ENCODE measurements around the gene TEX36. TPM values are rescaled to one million over a fixed set of nuclear protein-coding genes. Genes with fewer than 3 reads are reported as not detected.
"Not testable (repeated sequence)": the region's sequence is repeated elsewhere in the genome, so short reads cannot be mapped to it uniquely, and the experiment has no call there.

The TEX36 gene
- total RNA-seq, 4 donors from 2014 or later, result not detected

- intact Hi-C loops (cut with DNase I; ENCODE audit: low total_unique reads), result no loop called here
- peak within 1 kb of the TSS; percentile 97 for H3K4me3 ChIP-seq (ENCODE audit: low read depth, poor library complexity, severe bottlenecking)
- peak in 1 of 2 donors; percentile 55 for TF ChIP-seq POLR2A (IDR thresholded peaks at IDR 0.05)
- TF ChIP-seq CTCF (IDR thresholded peaks at IDR 0.05), result no peak
- 0 to 1% methylated on average over 36 to 40 of the region's 72 CpGs for WGBS, 2 donors
- DNase-seq (ENCODE audit: low spot score in 2 of 2), result peak; percentile 98 to 100
Measured at GRCh38 chr10:125719173-125720001, 36.4 kb upstream of the TEX36 start, which contains the start of gene EDRF1. TSS of gene EDRF1 (plus strand) at chr10:125719709. CDS start at chr10:125719808, 99 bp downstream.

- H3K4me3 ChIP-seq (ENCODE audit: low read depth, poor library complexity, severe bottlenecking); intact Hi-C loops (cut with DNase I; ENCODE audit: low total_unique reads); DNase-seq (ENCODE audit: low spot score in 2 of 2): not testable (repeated sequence)
- 99 to 100% methylated on average over 4 of the region's 4 CpGs for WGBS, 2 donors
Measured at GRCh38 chr10:125714728-125715127, 31.8 kb upstream of the TEX36 start.

GRCh38 chr10:125711110-125711750 lies 28.3 kb upstream of the TEX36 start:
- intact Hi-C loops (cut with DNase I; ENCODE audit: low total_unique reads), result no loop called here
- TF ChIP-seq POLR2A (IDR thresholded peaks at IDR 0.05) (no peak), CTCF (IDR thresholded peaks at IDR 0.05) (no peak)
- 86 to 93% methylated on average over 3 of the region's 3 CpGs for WGBS, 2 donors
- no peak for DNase-seq (ENCODE audit: low spot score in 2 of 2)
- H3K4me3 ChIP-seq (ENCODE audit: low read depth, poor library complexity, severe bottlenecking), result no peak overlapping the region

GRCh38 chr10:125709553-125710474 lies 26.9 kb upstream of the TEX36 start:
- WGBS, 2 donors, result 55 to 66% methylated on average over 12 of the region's 12 CpGs
- TF ChIP-seq CTCF (IDR thresholded peaks at IDR 0.05), result no peak
- TF ChIP-seq POLR2A (IDR thresholded peaks at IDR 0.05), result no peak
- intact Hi-C loops (cut with DNase I; ENCODE audit: low total_unique reads), result no loop called here

GRCh38 chr10:125708971-125709503 lies 26.1 kb upstream of the TEX36 start:
- TF ChIP-seq CTCF (IDR thresholded peaks at IDR 0.05), result no peak
- intact Hi-C loops (cut with DNase I; ENCODE audit: low total_unique reads), result no loop called here
- H3K4me3 ChIP-seq (ENCODE audit: low read depth, poor library complexity, severe bottlenecking), result no peak overlapping the region
- 78 to 81% methylated on average over 5 of the region's 5 CpGs for WGBS, 2 donors
- DNase-seq (ENCODE audit: low spot score in 2 of 2), result no peak

More at GRCh38 chr10:125709553-125710474, 26.9 kb upstream of the TEX36 start:
- H3K4me3 ChIP-seq (ENCODE audit: low read depth, poor library complexity, severe bottlenecking), result no peak overlapping the region
- DNase-seq (ENCODE audit: low spot score in 2 of 2), result no peak
